M059J (cell line): Measurements from ENCODE around the gene BTBD7. TPM values are rescaled to one million over a fixed set of nuclear protein-coding genes. Genes with fewer than 3 reads are reported as not detected.
A peak's percentile ranks its signal among the peaks of the same experiment; 100 is the strongest.

ENCODE experiments used
- DNase-seq: peaks from one replicate; pipeline ENCODE4 v3.0.0-alpha.2; 2012; ENCODE audit warnings: low read depth
- total RNA-seq: library from RNA; depleted of rRNA; stranded (reverse); fragments of >200 nt; shearing (Covaris generic); gene quantifications from 2 replicates; pipeline ENCODE4 v1.2.3, GENCODE V29; 2014

The BTBD7 gene
- total RNA-seq, 1 experiment from 2014 or later = 9.4 TPM

DNA sequence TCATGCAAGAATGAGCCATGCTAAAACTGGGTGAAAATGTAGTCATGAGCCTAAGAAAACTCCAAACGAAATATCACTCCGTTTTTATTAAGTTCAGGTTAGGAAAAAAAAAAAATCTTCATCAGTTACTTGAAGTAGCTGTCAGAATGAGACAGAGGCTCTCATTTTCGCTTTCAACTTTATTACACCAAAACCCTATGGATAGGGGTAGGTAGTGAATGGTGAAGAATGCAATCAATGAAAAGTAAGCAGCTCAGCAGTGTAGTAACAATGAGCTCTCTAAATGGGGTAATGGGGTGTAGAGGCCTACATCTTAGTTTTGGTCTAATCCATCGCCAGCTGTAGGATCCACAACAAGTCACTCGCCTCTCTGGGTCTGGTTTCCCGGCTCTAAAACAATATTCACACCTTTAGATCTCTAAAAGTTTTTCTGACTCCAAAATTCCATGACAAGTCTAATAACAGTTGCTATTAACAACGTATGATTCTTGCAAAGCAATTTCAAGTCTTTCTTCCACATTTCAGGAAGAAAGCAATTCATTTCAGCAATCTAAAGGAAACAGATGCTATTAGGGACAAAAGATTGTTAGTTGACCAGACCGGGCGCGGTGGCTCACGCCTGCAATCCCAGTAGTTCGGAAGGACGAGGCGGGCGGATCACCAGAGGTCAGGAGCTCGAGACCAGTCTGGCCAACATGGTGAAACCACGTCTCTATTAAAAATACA lies 1.7 kb downstream of the BTBD7 start:
- no peak for DNase-seq

DNA sequence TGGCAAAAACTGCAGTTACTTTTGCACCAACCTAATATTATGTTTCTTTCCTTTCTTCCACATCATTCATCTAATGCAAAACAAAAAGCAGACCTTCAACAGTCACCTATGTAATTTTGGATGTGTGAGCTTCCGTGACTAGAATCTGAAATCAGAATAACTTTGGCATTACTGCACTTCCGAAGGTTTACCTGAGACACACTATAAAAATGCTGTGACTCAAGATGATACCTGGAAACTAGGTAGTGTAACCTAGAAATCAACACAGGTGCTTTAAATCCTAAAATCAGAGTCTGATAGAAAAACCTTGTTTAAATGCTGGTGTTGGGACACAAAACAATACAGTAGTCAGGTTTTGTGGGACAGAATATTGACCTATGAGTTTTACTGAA lies 2.2 kb downstream of the BTBD7 start:
- no peak for DNase-seq

DNA sequence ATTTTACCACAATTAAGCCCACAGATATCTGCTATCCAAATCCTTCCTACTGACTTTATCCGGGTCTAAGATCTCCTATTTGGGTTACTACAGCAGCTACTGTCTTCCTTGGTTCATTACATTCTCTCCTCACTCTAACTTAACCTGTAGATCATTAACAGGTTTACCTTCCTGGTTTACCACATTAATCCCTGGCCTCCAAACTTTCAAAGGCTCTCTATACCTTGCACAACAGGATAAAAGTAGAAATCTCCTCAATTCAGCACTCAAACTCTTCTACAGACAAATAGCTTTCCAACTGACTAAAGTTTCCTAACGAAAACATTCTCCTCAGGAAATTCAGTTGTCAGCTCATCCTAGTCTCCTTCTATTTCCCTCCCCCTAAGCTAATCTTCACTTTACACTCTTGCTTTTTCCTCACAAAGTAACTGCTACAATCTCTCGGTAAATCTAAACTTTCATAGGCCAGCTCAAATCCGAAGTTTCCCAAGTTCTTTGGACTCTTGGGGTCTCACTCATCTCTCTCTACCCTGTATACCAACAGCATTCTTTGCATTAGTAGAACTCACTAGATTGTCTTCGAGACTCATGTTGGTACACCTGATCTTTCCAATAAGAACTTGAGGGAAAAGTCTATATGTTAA lies 2.7 kb downstream of the BTBD7 start:
- no peak for DNase-seq

DNA sequence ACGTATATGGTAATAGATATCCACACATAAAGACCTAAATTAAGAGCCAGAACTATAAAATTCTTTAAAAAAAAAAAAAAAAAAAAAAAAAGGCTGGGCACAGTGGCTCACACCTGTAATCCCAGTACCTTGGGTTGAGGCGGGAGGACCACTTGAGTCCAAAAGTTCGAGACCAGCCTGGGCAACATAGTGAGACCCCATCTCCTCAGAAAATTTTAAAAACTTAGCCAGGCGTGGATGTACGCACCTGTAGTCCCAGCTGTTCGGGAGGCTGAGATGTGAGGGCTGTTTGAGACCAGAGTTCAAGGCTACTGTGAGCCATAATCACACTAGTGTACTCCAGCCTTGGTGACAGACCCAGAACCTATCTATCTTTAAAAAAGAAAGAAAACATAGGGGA lies 4.3 kb downstream of the BTBD7 start:
- DNase-seq = no peak

DNA sequence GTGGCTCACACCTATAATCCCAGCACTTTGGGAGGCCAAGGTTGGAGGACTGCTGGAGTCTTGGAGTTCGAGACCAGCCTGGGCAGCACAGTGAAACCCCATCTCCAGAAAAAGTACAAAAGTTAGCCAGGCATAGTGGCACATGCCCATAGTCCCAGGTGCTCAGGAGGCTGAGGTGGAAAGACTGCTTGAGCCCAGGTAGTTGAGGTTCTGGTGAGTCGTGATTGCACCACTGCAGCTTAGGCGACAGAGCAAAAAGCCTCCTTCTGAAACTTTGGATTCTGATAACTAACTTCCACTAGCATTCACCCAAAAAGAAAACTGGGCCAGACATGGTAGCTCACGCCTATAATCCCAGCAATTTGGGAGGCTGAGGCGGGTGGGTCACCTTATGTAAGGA lies 6.6 kb downstream of the BTBD7 start:
- DNase-seq = no peak

DNA sequence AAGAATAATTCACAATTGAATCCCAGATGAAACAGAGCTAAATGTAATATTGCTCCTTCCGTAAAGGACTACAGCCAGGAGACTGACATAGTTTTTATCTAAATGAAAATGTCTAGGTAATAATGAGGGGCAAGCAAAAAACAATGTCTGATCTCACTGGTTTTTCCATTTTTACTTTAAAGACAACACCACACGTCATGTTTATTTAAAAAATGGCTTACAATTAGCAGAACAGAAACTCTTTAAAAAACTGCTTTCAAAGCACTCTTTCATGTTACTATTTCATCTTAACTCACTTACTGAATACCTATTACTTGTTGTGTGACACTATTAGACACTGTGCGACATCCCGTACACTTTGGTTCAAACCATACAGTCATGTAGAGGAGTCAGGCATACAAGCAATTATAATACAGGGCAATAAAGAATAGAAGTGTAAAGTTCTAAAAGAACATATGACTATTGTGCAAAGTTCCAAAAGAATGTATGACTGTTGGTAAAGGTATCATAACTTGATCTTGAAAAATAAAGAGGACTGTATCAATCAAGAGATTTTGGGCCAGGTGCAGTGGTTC lies 9.1 kb downstream of the BTBD7 start:
- no peak for DNase-seq

DNA sequence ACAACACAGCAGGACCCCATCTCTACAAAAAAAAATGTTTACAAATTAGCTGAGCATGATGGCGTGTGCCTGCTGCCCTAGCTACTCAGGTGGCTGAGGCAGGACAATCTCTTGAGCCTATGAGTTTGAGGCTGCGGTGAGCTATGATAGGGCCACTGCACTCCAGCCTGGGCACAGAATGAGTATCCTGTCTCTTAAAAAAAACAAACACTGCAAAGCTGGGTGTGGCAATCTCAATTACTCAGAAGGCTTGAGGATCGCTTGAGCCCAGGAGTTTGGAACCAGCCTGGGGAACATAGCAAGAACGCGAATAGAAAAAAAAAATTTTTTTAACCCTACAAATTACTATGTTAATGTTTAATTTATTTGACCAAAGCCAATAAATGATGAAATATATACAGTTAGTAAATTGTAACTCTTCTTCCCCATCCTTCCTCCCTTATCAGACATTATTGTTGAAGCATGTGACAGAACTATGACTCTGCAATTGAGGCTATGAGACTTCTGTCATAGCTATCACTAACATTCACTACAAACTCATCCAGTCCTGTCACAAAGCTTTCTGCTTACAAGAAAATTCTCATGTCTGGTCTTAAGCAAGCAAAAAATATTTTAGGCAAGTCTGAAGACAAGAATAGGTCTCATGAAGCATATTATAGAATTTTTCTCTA lies 9.8 kb downstream of the BTBD7 start:
- no peak for DNase-seq

DNA sequence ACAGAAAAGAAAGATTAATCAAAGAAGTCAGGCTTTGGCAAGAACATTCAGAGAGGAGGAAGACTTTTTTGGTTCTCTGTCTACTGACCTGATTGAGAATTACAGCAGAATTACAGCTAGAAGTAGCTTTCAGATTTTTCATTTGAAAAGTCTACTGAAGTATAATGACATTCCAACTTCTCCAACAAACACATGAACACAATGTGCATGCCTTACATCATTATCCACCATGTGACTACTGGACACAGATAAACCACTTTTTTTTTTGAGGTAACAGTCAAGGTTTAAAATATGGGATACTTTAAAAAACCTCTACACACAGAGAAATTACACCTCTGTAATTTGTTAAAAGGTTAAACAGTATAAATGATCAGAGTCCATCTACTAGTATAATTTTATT lies 12.3 kb downstream of the BTBD7 start:
- no peak for DNase-seq

DNA sequence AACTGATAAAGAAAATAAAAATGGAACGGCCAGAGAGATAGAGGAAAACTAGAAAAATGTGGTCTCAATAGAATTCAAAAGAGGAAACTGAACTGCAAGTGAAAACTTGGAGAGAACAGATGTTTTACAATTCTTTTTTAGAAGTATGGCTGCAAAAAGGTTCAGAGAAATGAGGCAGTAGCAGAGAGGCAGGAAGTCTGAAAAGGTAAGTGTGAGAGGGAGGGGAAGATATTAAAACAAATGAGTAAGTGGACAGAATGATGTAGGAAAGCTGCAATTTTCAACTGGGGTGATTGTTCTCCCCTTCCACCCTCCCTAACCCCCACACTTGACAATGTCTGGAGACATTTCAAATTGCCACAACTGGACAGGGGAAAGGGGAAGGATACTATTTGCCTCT lies 12.9 kb downstream of the BTBD7 start:
- no peak for DNase-seq

DNA sequence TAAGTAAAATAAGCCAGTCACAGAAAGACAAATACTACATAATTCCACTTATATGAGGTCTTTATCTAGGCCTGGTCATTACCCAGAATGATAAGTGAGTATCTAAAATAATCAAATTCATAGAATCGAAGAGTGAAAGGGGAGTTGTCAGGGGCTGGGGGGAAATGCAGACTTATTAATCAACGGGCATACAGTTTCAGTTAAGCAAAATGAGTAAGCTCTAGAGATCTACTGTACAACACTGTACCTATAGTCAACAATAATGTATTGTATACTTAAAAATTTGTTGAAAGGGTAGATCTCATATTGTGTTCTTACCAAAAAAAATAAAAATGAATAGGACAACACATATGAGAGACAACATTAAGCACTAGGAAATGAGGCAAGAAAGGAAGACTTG lies 13.3 kb downstream of the BTBD7 start:
- DNase-seq = no peak

DNA sequence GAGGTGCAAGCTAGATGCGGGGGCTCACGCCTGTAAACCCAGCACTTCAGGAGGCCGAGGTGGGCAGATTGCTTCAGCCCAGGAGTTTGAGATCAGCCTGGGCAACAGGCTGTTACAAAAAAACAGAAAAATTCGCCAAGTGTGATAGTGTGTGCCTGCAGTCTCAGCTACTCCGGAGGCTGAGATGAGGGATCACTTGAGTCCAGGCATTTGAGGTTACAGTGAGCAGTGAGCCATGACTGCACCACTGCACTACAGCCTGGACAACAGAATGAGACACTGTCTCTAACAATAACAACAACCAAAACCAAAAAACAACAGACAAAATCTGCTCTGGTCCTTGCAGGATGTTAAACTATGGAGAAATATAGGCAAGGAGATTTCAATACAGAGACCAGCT lies 13.9 kb downstream of the BTBD7 start:
- DNase-seq = peak; percentile 49

DNA sequence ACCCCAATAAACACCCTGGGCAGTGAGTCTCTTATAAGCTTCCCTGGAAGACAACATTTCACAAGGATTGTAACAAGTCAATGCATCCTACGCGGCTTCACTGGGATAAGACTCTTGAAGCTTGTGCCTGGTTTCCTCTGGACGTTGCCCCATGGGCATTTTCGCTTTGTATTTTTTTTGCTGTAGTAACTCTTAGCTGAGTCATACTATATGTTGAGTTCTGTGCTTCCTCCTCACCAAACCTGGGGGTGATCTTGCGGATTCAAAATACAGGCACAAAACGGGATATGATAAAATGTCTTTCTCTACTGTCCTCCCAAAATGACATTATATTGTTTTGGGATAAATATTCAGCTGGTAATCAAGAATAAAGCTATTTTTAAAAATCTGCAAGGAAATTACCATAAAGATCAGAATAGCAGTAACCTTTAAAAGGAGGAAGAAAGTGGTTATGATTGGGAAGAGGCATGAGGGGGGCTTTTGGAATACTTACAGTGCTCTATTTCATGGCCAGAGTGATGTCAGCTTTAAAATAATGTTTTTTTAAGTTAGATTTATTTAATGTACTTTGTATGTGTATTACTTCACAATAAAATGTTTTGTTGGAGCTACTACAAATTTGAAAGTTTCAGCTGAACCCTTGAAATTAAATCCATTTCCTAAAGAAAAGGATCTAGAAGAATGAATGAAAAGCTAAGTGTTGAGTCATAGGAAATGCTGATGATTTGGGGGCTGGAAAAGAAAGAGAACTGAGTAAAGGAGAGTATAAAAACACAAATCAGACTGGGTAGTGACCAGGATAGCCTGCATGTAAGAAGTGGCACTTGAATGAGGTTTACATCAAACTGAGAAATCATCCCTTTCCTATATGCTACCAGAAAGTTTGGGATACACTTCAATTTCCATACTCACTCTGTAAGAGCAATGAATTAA lies 14.7 kb downstream of the BTBD7 start:
- peak; percentile 56 for DNase-seq

DNA sequence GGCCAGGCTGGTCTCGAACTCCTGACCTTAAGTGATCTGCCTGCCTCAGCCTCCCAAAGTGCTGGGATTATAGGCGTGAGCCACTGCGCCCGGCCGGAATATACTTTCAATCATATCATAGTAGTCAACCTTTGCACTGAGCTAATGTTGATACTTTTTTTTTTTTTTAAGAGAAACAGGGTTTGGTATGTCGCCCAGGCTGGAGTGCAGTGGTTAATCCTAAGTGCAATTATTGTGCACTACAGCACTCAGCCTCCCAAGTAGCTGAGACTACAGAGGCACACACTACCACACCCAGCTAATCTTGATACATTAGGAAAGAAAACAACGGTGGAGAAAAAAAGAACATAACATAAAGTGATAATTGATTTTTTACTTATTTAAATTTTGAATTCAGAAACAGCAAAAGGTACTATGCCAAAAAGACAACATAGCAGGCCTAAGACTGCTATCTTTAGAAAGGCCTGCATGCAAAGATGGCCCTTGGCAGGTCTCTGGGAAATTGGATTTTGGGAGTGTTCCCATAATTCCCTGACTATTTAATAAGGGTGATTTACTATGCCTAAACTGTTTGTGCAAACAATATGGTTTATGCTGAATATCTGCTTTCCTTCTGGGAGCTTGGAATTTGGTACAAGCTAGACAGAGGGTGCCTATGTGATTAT lies 15.5 kb downstream of the BTBD7 start:
- no peak for DNase-seq

DNA sequence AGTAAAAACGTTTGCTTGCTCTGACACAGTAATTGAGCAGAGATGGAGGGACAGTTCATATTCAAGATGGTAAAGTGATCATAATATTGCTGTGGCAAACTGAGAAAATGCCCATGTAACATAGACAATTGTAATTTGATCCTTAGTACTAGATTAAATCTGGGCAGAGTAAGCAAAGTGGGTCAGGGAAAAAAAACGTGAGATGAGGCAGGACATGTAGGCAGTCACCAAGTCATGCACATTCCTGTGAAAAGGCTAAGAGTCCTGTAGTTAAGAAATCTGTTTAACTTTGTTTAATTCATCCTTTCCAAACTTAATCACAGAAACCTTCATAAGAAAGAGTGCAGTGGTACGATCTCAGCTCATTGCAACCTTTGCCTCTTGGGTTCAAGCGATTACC lies 16.1 kb downstream of the BTBD7 start:
- peak; percentile 44 for DNase-seq

DNA sequence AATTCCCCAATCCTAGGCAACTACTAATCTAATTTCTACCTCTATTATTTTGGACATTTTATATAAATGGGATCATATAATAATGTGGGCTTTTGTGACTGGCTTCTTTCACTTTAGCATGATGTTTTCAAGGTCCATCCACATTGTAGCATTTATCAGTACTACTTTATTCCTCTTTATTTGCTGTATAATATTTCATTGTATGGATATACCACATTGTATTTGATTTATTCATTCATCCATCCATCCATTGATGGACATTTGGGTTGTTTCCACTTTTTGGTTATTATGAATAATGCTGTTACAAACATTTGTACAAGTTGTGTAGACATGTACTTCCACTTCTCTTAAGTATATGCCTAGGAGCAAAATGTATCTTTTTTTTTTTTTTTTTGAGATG lies 17.3 kb downstream of the BTBD7 start:
- no peak for DNase-seq

DNA sequence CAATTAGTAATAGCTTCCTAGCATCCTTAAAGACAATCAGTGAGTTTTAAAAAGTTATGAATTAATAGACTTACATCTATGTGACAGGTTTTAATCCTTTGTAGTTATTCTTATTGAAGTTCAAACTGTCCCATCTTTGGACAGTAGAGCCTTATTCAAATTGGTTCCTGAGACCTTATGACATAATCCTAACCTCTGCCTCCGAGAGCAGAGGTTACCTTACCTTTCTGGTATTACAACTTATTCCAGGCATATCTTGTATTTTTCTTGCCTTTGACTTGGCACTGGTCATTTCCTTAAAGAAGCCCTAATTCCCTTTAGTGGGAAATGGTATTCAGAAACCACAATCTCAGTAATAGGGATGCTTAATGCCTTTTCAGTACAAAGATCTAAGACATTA lies 21.8 kb downstream of the BTBD7 start:
- no peak for DNase-seq

DNA sequence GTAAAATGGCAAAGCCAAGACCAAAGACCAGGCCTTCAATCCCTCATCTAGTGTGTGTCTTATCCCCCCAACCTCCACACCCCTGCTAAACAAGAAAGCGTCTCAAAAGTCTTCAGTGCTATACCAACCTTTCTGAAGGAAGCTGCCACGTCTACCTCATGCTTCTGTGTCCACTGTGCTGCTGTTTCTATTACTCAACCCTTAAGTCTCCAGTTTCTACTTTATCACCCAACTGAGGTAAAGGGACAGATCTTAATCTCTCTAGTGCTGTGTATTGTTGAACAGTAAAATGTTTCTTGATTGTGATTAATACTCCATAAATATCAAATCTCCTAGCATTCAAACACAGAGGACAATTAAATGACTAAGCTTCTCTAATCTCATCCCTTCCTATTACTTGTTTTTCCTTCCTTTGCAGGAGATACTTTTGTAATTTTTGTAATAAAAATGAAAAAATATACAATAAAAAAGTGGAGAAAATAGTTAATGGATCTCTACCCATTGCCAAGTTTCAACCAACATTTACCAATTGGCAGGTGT lies 23.3 kb downstream of the BTBD7 start:
- DNase-seq = peak; percentile 17

DNA sequence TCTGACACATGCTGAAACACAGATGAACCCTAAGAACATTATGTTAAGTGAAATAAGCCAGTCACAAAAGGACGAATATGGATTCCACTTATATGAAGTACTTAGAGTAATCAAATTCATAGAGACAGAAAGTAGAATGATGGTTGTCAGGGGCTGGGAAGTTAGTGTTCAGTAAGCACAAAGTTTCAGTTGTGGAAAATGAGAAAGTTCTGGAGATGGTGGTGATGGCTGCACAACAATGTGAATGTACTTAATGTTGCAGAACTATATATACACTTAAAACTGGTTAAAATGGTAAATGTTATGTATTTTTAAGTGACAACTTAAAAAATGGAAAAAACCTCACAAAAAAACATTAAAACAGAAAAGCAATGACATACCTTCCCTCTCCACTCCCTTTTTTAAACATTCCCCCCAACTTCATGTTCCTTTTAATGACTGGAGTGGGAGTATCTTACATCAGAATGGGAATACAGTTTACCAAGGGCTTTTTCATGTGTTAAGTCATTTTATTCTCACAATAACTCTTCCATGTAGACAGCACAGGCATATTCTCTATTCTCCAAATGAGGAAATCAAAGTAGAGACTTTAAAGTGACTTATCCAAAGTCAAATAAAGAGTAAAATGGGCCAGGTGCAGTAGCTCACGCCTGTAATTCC lies 24.0 kb downstream of the BTBD7 start:
- no peak for DNase-seq

DNA sequence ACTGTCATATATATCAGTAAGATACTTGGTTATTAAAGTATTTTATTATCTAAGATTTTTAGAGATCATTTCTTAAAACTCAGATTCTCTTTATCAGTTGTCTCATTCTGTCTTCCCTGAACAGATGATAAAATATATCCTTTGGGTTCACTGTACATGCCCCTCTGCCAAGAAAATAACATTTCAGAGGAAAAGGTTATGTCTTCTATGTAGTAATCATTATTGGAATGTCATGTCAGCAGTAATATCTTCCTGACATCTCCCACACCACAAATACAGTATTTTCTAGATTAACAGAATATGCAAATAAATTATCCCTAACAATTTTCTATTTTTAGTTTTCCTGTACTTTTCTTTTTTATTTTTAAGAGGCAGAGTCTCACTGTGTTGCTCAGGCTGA lies 26.0 kb downstream of the BTBD7 start:
- DNase-seq = no peak

DNA sequence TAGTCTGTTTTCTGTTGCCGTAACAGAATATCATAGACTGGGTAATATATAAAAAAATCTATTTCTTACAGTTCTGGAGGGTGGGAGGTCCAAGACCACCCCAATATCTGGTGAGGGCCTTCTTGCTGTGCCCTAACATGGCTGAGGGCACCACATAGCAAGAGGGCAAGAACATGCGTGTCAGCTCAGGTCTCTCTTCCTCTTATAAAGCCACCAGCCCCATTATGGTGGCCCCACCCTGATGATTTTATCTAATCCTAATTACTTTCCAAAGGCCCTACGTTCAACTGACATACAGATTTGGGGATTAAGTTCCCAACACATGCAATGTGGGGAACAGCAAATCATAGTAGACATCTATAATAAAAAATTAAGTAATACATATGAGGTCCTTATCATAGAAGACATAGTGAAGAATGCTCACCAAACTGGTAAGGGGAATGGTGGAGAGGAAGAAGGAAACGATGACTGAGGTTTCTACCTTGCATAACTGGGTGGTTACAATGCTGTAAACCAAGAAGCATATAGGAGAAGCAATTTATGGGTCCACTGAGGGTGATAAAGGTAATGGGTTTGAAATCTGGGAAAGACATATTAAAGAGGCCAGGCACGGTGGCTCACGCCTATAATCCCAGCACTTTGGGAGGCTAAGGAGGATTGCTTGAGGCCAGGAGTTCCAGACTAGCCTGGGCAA lies 27.0 kb downstream of the BTBD7 start:
- no peak for DNase-seq
